ENCODE measurements around the gene MT1M. TPM values are rescaled to one million over a fixed set of nuclear protein-coding genes. Genes with fewer than 3 reads are reported as not detected.

Gene MT1M
- total and polyA plus RNA-seq, 2 of the 8 experiments (the other 6 are each of a cell fraction or from before 2014, with no cell fraction given), result 2.1 TPM; not detected in 1

GRCh38 chr16:56657555-56658326 lies 25.3 kb downstream of the MT1M start, which contains the start of gene MT1F (continued):
- TF ChIP-seq RNF2 (IDR thresholded peaks at IDR 0.05; ENCODE audit: borderline replicate concordance, low read depth, low read length, missing control alignments, poor library complexity, severe bottlenecking) (no peak), SIX5 (IDR thresholded peaks at IDR 0.05; ENCODE audit: low read depth, low read length) (no peak), SP4 (IDR thresholded peaks at IDR 0.05; ENCODE audit: low read length) (no peak), CEBPB (IDR thresholded peaks at IDR 0.05; ENCODE audit: low read depth, low read length) (peak; percentile 66), PHF8 (conservative IDR thresholded peaks at IDR 0.05; ENCODE audit: low read depth, low read length) (no peak; the same call in 1 of the 2 replicates), CTBP2 (IDR thresholded peaks at IDR 0.05; ENCODE audit: borderline replicate concordance, insufficient read depth, insufficient read length, low read length) (peak; percentile 63), POLR2A (IDR thresholded peaks at IDR 0.05; ENCODE audit: control extremely low read depth in 1 of 2, low read depth in 2 of 2, low read length in 2 of 2) (no peak), POLR2AphosphoS5 (IDR thresholded peaks at IDR 0.05; ENCODE audit: low read depth, low read length) (no peak), RBBP5 (IDR thresholded peaks at IDR 0.05; ENCODE audit: borderline replicate concordance, low read depth, low read length) (0 out of 2 replicates have a peak, but pooled peaks have one; percentile 34), CHD1 (IDR thresholded peaks at IDR 0.05; ENCODE audit: low read depth, low read length) (no peak), E2F6 (IDR thresholded peaks at IDR 0.05) (0 out of 2 replicates have a peak, but pooled peaks have one; percentile 14), BCL11A (IDR thresholded peaks at IDR 0.05; ENCODE audit: low read depth in 2 of 2, low read length in 2 of 2) (no peak), SAP30 (IDR thresholded peaks at IDR 0.05; ENCODE audit: insufficient read depth, insufficient replicate concordance, low read length) (no peak), EZH2 (IDR thresholded peaks at IDR 0.05; ENCODE audit: low read depth, low read length, severe bottlenecking) (no peak), NRF1 (IDR thresholded peaks at IDR 0.05; ENCODE audit: low read depth, low read length) (no peak), MAFK (IDR thresholded peaks at IDR 0.05; ENCODE audit: low read depth, low read length) (no peak), CBX8 (IDR thresholded peaks at IDR 0.05; ENCODE audit: borderline replicate concordance, low read depth, low read length) (no peak), BRCA1 (IDR thresholded peaks at IDR 0.05; ENCODE audit: low read depth, low read length) (no peak), FOSL1 (IDR thresholded peaks at IDR 0.05; ENCODE audit: insufficient read depth, low read depth, low read length) (no peak), RAD21 (IDR thresholded peaks at IDR 0.05 in 1 of 2, conservative IDR thresholded peaks at IDR 0.05 in 1 of 2; ENCODE audit: low read depth in 2 of 2, low read length in 2 of 2) (peak; percentile 15 to 35; a peak in 3 of 4 replicates), TEAD4 (IDR thresholded peaks at IDR 0.05; ENCODE audit: low read depth, low read length) (no peak), SP1 (IDR thresholded peaks at IDR 0.05; ENCODE audit: low read depth, low read length) (0 out of 2 replicates have a peak, but pooled peaks have one; percentile 7), RXRA (IDR thresholded peaks at IDR 0.05; ENCODE audit: insufficient read depth, low read depth, low read length) (no peak), ASH2L (IDR thresholded peaks at IDR 0.05; ENCODE audit: low read length) (no peak)

Measured in H1 (cell line).